Measurements from ENCODE around the gene LYPD5.
A peak's percentile ranks its signal among the peaks of the same experiment; 100 is the strongest.
"Not testable (repeated sequence)": the region's sequence is repeated elsewhere in the genome, so short reads cannot be mapped to it uniquely, and the experiment has no call there.

The LYPD5 gene

DNA sequence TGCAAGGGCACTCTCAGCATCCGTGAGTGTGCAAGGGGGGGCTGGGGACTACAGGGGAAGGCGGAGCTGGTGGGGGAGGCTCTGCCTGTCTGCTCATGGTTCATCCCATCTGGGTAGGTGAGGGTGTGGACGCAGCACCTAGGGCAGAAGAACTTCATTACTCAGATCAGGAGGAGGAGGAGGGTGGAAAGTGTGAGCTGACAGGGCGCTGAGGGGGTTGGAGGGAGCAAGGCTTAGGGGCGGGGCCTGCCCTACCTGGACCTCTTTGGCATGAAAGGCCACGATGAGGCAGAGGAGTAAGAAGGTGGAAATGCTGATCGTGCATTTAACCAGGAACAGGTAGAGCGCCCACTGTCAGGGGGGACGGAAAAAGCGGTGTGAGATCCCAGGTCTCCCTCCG lies 26.0 kb downstream of the LYPD5 start:
- DNase-seq = no peak

- no peak for DNase-seq
Observed at GRCh38 chr19:43775299-43775890, 26.9 kb downstream of the LYPD5 start.

- not testable (repeated sequence) for DNase-seq
Observed at GRCh38 chr19:43774940-43775258, 27.3 kb downstream of the LYPD5 start.

- peak; percentile 97 for DNase-seq
Observed at GRCh38 chr19:43774103-43774939, 27.9 kb downstream of the LYPD5 start.

GRCh38 chr19:43773725-43774102 lies 28.5 kb downstream of the LYPD5 start:
- no peak for DNase-seq

- DNase-seq = no peak
Observed at GRCh38 chr19:43769256-43769655, 33.0 kb downstream of the LYPD5 start.

- no peak for DNase-seq
Observed at GRCh38 chr19:43768273-43769050, 33.8 kb downstream of the LYPD5 start.

- no peak for DNase-seq
Observed at GRCh38 chr19:43767818-43768217, 34.4 kb downstream of the LYPD5 start.

GRCh38 chr19:43767316-43767715 lies 34.9 kb downstream of the LYPD5 start:
- DNase-seq = no peak

DNA sequence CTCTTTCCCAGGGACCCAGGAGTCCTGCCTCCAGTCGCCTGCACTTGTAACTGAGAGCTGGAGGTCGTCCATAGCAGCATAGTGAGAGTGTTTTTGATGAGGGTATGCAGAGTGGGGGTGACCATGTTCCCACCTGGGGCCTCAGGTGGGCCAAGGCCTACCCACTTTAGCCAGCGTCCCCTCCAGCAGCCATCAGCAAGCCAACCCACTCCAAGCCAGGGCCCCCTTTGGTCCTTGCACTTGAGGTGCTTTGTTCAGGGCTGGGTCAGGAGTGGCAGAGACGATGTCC lies 35.5 kb downstream of the LYPD5 start:
- no peak for DNase-seq

DNA sequence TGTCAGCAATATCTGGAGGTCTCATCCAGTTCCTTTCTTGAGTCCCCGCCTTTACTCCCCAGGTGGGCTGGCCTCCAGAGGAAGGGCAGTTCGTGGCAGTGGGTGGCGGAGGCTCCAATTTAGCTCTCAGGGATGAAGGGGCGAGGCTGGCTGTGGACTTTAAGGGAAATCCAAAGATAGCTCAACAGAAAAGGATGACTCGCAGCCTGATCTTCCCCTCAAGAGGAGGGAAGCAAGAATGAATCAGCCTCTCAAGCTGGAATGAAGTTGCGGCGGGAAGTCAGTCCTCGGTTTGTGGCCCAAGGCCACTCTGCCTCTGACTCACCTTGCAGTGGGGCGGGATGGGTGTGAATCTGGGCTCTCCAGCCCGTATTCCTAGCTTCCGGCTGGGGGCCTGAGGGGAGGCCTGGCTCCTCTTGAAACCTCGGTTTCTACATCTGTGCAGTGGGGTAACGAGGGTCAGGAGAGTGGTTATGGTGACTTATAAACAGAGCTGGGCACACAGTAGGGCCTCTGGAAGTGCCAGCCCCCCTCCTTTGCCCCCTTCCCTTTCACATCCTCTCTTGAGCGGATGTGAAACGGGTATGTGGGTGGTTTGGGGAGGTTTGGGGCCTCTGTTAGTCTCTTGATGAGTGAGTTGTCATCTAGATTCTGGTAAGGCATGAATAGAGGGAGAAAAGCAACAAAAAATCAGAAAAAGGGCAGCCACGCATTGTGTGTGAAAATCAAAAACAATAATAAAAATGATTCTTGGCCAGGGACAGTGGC lies 37.0 kb downstream of the LYPD5 start:
- DNase-seq = no peak

DNA sequence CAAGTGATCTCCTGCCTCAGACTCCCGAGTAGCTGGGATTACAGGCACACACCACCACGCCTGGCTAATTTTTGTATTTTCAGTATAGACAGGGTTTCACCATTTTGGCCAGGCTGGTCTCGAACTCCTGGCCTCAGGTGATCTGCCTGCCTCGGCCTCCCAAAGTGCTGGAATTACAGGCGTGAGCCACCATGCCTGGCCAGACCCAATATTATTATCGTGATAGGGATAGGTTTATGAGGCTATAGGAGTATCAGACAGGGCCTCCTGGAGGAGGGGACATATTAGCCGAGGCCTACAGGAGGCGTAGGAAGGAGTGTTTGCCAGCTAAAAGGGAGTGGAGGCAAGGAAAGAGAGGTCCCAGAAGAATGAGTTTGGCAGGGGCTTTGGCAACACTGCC lies 37.6 kb downstream of the LYPD5 start:
- not testable (repeated sequence) for DNase-seq

- no peak for DNase-seq
Observed at GRCh38 chr19:43763473-43763939, 38.7 kb downstream of the LYPD5 start.

DNA sequence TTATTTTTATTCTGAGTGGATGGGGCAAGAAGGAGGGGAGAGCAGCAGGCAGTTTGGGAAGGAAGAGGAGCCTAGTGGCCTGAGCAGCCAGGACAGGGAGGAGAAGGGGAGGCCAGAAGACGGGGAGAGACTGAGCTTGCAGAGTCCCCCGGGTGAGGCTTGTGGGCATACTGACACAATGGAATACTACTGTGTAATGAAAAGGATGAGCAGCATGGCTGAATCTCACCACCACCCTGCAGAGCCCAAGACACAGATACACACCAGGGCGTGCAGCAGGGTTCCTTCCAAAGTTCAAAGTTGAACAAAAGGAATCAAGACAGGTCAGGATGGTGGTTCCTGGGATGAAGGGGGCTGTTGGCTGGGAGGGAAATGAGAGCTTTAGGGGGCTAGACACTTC lies 39.4 kb downstream of the LYPD5 start:
- no peak for DNase-seq

- DNase-seq = no peak
Observed at GRCh38 chr19:43760941-43761340, 41.3 kb downstream of the LYPD5 start.

DNA sequence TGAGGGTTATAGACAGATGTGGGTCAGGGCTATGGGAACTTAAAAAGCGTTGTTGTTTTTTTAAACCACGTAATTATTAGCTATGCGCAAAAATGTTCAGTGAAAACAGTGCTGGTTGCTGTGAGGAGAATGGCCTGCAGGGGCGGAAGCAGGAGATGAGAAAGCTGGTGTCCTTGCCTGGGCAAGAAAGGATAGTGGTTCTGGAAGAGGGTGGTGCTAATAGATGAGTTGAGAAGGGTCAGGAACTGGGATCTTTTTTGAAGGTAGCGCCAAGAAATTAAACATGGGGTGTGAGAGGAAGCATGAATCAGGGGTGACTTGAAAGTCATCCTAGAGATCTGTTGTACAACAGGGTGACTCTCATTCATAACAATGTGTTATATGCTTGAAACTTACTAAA lies 42.7 kb downstream of the LYPD5 start:
- DNase-seq = no peak

- peak; percentile 95 for DNase-seq
Observed at GRCh38 chr19:43755256-43755801, 46.9 kb downstream of the LYPD5 start.

GRCh38 chr19:43754503-43755255 lies 47.6 kb downstream of the LYPD5 start, which contains the start of gene SMG9:
SMG9 (minus strand) TSS chr19:43754962; CDS start chr19:43750741, 4,221 bp downstream.
- peak; percentile 99 for DNase-seq

- no peak for DNase-seq
Observed at GRCh38 chr19:43754253-43754502, 48.1 kb downstream of the LYPD5 start.

DNA sequence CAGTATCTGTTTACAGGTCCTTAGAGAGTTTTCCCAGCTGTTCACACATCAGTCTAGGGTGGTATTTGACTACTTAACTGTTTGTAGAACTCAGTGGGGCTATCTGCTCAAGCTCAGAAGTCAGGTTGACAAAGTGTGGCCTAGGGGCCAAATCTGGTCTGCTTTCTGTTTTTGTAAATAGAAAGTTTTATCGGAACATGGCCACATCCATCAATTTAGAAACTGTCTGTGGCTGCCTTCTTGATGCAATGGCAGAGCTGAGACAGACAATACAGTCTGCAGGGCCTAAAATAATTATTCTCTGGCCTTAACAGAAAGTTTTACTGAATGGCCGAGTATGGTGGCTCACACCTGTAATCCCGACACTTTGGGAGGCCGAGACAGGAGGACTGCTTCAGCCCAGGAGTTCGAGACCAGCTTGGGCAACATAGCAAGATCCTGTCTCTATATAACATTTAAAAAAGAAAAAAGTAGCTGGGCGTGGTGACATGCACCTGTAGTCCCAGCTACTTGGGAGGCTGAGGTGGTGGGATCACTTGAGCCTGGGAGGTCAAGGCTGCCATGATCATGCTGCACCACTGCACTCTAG lies 49.9 kb downstream of the LYPD5 start:
- DNase-seq = no peak

- DNase-seq = no peak
Observed at GRCh38 chr19:43751466-43752220, 50.6 kb downstream of the LYPD5 start.

Measured in OCI-M1 (cell line).